ENCODE data around the gene UNCX. TPM values are rescaled to one million over a fixed set of nuclear protein-coding genes. Genes with fewer than 3 reads are reported as not detected.

UNCX gene
- total RNA-seq, 2 experiments from 2014 or later, result not detected

DNA sequence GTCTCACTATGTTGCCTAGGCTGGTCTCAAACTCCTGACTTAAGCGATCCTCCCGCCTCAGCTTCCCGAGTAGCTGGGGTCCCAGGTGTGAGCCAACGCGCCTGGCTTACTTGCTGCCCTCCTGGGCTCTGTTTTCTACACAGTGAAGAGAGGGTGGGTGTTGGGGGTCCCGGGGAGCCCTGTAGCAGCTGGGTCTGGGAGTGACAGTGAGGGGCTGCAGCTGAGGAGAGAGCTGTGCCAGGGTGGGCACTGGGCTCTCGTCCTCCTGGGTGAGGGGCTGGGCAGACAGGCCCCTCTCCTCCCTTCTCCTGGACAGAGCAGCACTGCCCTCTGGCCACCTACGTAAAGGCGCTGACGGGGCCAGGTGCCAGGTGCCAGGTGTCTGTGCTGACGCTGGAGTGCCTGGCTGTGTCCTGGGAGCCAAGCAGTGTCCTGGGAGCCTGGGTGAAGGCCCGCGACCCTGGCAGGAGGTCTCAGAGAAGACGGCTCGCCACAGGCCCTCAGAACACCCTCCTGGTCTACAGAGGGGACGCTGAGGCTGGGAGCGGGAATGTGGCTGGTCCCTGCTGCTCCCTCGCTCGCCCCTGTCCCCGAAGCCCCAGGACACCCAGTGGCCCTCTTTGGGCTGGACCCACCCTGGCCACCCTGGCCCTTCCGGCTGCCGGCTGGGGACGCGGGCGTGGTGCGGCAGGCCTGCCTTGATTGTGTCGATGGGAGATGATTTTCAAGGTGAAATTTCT is 35.6 kb downstream of the UNCX start:
- no peaks in the 10 kb centered on the region for H3K79me2 ChIP-seq (ENCODE audit: insufficient read depth, low read depth, low read length)
- no peak for DNase-seq (ENCODE audit: low spot score)
- no peak for TF ChIP-seq EZH2phosphoT487 (IDR thresholded peaks at IDR 0.05; ENCODE audit: borderline replicate concordance, low read depth, low read length)
- H3K4me3 ChIP-seq (ENCODE audit: low read depth, low read length, poor library complexity, severe bottlenecking), result no peak overlapping the region
- ChIA-PET POLR2A (no interaction called here), CTCF (ENCODE audit: unreplicated experiment) (no interaction called here)
- H3K27ac ChIP-seq (ENCODE audit: low read depth, low read length, poor library complexity, severe bottlenecking), result no peak overlapping the region
- intact Hi-C loops (cut with micrococcal nuclease; ENCODE audit: unreplicated experiment), result no loop called here
- H3K9me2 ChIP-seq (ENCODE audit: insufficient read depth, low read length), result no peaks in the 10 kb centered on the region
- H3K4me2 ChIP-seq (ENCODE audit: low read length), result no peak overlapping the region
- no peak overlapping the region for H2AFZ ChIP-seq (ENCODE audit: low read length)
- no peaks in the 10 kb centered on the region for H3K36me3 ChIP-seq (ENCODE audit: insufficient read depth, low read length)
- H3K9me3 ChIP-seq (ENCODE audit: low read length), result peaks cover 4% of the 10 kb centered on the region; the same call in 1 of the 2 replicates
- H4K20me1 ChIP-seq (ENCODE audit: insufficient read depth, low read length), result no peaks in the 10 kb centered on the region
- BruUV-seq (replicated peaks), result no TSS peak
- no peaks in the 10 kb centered on the region for H3K4me1 ChIP-seq (ENCODE audit: insufficient read depth, low read length, poor library complexity, severe bottlenecking)

DNA sequence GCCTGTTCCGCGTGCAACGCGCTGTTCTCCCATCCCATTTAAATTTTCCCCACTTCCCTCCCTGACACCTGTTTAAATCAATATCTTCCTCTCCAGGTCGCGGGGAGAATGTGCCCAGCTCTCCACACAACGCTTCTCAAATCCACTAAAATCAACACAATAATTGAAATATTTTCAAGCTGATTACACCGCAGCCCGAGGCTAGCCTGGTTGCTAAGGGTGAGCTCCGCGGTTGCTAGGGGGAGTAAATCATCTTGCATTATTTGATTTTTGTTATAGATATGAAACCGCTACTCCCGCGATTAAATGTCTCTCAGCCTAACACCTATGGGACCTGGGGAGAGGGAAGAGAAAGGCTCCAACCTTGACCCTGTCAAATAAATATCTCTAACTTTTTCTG is 36.2 kb downstream of the UNCX start:
- H3K9me3 ChIP-seq (ENCODE audit: low read length), result peaks cover 4% of the 10 kb centered on the region; the same call in 1 of the 2 replicates
- no peak overlapping the region for H3K4me2 ChIP-seq (ENCODE audit: low read length)
- TF ChIP-seq, protein P1, sequence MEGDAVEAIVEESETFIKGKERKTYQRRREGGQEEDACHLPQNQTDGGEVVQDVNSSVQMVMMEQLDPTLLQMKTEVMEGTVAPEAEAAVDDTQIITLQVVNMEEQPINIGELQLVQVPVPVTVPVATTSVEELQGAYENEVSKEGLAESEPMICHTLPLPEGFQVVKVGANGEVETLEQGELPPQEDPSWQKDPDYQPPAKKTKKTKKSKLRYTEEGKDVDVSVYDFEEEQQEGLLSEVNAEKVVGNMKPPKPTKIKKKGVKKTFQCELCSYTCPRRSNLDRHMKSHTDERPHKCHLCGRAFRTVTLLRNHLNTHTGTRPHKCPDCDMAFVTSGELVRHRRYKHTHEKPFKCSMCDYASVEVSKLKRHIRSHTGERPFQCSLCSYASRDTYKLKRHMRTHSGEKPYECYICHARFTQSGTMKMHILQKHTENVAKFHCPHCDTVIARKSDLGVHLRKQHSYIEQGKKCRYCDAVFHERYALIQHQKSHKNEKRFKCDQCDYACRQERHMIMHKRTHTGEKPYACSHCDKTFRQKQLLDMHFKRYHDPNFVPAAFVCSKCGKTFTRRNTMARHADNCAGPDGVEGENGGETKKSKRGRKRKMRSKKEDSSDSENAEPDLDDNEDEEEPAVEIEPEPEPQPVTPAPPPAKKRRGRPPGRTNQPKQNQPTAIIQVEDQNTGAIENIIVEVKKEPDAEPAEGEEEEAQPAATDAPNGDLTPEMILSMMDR (conservative IDR thresholded peaks at IDR 0.05; ENCODE audit: low read length), result no peak
- no peak for TF ChIP-seq EZH2phosphoT487 (IDR thresholded peaks at IDR 0.05; ENCODE audit: borderline replicate concordance, low read depth, low read length)
- POLR2A ChIA-PET, result no interaction called here
- no peaks in the 10 kb centered on the region for H3K79me2 ChIP-seq (ENCODE audit: insufficient read depth, low read depth, low read length)
- intact Hi-C loops (cut with micrococcal nuclease; ENCODE audit: unreplicated experiment), result no loop called here
- H3K36me3 ChIP-seq (ENCODE audit: insufficient read depth, low read length), result no peaks in the 10 kb centered on the region
- no peak for DNase-seq (ENCODE audit: low spot score)
- H4K20me1 ChIP-seq (ENCODE audit: insufficient read depth, low read length), result no peaks in the 10 kb centered on the region
- no TSS peak for BruUV-seq (replicated peaks)
- no peak overlapping the region for H3K27ac ChIP-seq (ENCODE audit: low read depth, low read length, poor library complexity, severe bottlenecking)
- CTCF ChIA-PET (ENCODE audit: unreplicated experiment), result no interaction called here
- H2AFZ ChIP-seq (ENCODE audit: low read length), result no peak overlapping the region
- no peaks in the 10 kb centered on the region for H3K9me2 ChIP-seq (ENCODE audit: insufficient read depth, low read length)
- no peak overlapping the region for H3K4me3 ChIP-seq (ENCODE audit: low read depth, low read length, poor library complexity, severe bottlenecking)
- no peaks in the 10 kb centered on the region for H3K4me1 ChIP-seq (ENCODE audit: insufficient read depth, low read length, poor library complexity, severe bottlenecking)

DNA sequence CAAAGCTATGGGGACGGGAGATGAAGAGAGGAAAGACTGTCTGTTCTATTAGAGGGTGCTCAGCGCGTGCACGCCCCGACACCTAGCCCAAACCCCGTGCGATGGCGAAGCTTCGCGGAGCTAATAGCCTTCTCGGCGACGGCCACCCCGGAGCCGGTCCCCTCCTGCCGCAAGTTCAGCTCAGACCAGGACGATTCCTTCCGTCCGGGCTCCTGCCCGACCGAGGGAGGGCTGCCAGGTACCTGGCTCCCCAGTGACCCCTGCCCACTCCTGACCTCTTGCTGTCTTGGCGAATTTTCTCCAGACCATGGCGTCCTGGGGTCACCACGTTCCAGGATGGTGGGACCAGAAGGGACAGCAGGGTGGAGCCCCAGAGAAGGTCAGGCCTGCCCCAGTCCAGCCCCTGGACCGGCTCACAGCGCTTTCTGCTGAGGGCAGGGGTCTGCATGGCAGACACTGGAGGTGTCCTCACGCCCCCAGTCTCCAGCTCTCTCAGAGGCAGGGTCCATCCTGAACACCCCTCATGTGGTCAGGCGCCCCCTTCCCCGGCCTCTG is 36.7 kb downstream of the UNCX start:
- Histone ChIP-seq H4K20me1 (ENCODE audit: insufficient read depth, low read length) (no peaks in the 10 kb centered on the region), H3K4me1 (ENCODE audit: insufficient read depth, low read length, poor library complexity, severe bottlenecking) (no peaks in the 10 kb centered on the region), H3K9me2 (ENCODE audit: insufficient read depth, low read length) (no peaks in the 10 kb centered on the region), H3K79me2 (ENCODE audit: insufficient read depth, low read depth, low read length) (no peaks in the 10 kb centered on the region), H2AFZ (ENCODE audit: low read length) (no peak overlapping the region), H3K27ac (ENCODE audit: low read depth, low read length, poor library complexity, severe bottlenecking) (no peak overlapping the region), H3K4me2 (ENCODE audit: low read length) (no peak overlapping the region), H3K4me3 (ENCODE audit: low read depth, low read length, poor library complexity, severe bottlenecking) (no peak overlapping the region), H3K36me3 (ENCODE audit: insufficient read depth, low read length) (no peaks in the 10 kb centered on the region), H3K9me3 (ENCODE audit: low read length) (peaks cover 4% of the 10 kb centered on the region; the same call in 1 of the 2 replicates)
- CTCF ChIA-PET (ENCODE audit: unreplicated experiment), result no interaction called here
- BruUV-seq (replicated peaks), result no TSS peak
- TF ChIP-seq EZH2phosphoT487 (IDR thresholded peaks at IDR 0.05; ENCODE audit: borderline replicate concordance, low read depth, low read length), result no peak
- TF ChIP-seq, protein P1 (conservative IDR thresholded peaks at IDR 0.05; ENCODE audit: low read length), result no peak
- intact Hi-C loops (cut with micrococcal nuclease; ENCODE audit: unreplicated experiment), result no loop called here
- POLR2A ChIA-PET, result no interaction called here
- no peak for DNase-seq (ENCODE audit: low spot score)

All from OCI-LY7 (cell line).